ENCODE results near the gene CLMP.

GRCh38 chr11:123150882-123151281 lies 44.2 kb downstream of the CLMP start:
- no peak for TF ChIP-seq CTCF (IDR thresholded peaks at IDR 0.05; ENCODE audit: poor library complexity, severe bottlenecking)
- TF ChIP-seq POLR2AphosphoS5 (IDR thresholded peaks at IDR 0.05), result no peak
- no peak for TF ChIP-seq TAF1 (IDR thresholded peaks at IDR 0.05; ENCODE audit: low read depth)
- TF ChIP-seq EP300 (conservative IDR thresholded peaks at IDR 0.05; ENCODE audit: poor library complexity, severe bottlenecking), result no peak
- no peak for TF ChIP-seq SMC3 (conservative IDR thresholded peaks at IDR 0.05; ENCODE audit: poor library complexity)
- no peak for TF ChIP-seq EZH2 (IDR thresholded peaks at IDR 0.05; ENCODE audit: borderline replicate concordance, insufficient read depth, low read length, poor library complexity, severe bottlenecking)
- TF ChIP-seq, protein P1, sequence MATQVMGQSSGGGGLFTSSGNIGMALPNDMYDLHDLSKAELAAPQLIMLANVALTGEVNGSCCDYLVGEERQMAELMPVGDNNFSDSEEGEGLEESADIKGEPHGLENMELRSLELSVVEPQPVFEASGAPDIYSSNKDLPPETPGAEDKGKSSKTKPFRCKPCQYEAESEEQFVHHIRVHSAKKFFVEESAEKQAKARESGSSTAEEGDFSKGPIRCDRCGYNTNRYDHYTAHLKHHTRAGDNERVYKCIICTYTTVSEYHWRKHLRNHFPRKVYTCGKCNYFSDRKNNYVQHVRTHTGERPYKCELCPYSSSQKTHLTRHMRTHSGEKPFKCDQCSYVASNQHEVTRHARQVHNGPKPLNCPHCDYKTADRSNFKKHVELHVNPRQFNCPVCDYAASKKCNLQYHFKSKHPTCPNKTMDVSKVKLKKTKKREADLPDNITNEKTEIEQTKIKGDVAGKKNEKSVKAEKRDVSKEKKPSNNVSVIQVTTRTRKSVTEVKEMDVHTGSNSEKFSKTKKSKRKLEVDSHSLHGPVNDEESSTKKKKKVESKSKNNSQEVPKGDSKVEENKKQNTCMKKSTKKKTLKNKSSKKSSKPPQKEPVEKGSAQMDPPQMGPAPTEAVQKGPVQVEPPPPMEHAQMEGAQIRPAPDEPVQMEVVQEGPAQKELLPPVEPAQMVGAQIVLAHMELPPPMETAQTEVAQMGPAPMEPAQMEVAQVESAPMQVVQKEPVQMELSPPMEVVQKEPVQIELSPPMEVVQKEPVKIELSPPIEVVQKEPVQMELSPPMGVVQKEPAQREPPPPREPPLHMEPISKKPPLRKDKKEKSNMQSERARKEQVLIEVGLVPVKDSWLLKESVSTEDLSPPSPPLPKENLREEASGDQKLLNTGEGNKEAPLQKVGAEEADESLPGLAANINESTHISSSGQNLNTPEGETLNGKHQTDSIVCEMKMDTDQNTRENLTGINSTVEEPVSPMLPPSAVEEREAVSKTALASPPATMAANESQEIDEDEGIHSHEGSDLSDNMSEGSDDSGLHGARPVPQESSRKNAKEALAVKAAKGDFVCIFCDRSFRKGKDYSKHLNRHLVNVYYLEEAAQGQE (IDR thresholded peaks at IDR 0.05; ENCODE audit: borderline replicate concordance), result no peak
